Hepatocyte (in vitro differentiated cells): Measurements from ENCODE around the gene SFRP2. TPM values are rescaled to one million over a fixed set of nuclear protein-coding genes. Genes with fewer than 3 reads are reported as not detected.

ENCODE experiments used
- DNase-seq: peaks from one replicate; pipeline ENCODE4 v3.0.0-alpha.2; 2016; ENCODE audit warnings: low spot score
- H2AFZ ChIP-seq: fragments of 200-600 bp; sonication (generic); 2 replicates; pipeline ENCODE4 v1.6.0; 2016; ENCODE audit warnings: antibody characterized with exemption, mild to moderate bottlenecking
- H3K27ac ChIP-seq: fragments of 200-600 bp; sonication (generic); 2 replicates; pipeline ENCODE4 v1.5.1; 2016; ENCODE audit warnings: mild to moderate bottlenecking
- H3K27me3 ChIP-seq: fragments of 200-600 bp; sonication (generic); 2 replicates; pipeline ENCODE4 v1.6.1; 2016
- H3K36me3 ChIP-seq: fragments of 200-600 bp; sonication (generic); replicated peaks from 2 replicates; pipeline ENCODE4 v1.5.1; 2016; ENCODE audit warnings: low read depth; ENCODE audit not compliant: insufficient read depth
- H3K4me1 ChIP-seq: fragments of 200-600 bp; sonication (generic); 2 replicates; pipeline ENCODE4 v1.5.1; 2016; ENCODE audit warnings: mild to moderate bottlenecking, moderate library complexity; ENCODE audit not compliant: insufficient read depth
- H3K4me2 ChIP-seq: fragments of 200-600 bp; sonication (generic); 2 replicates; pipeline ENCODE4 v1.6.0; 2016
- H3K4me3 ChIP-seq: fragments of 200-600 bp; sonication (generic); 2 replicates; pipeline ENCODE4 v1.5.1; 2016; ENCODE audit warnings: mild to moderate bottlenecking
- H3K79me2 ChIP-seq: fragments of 200-600 bp; sonication (generic); 2 replicates; pipeline ENCODE4 v1.6.0; 2017; ENCODE audit warnings: mild to moderate bottlenecking
- H3K9me2 ChIP-seq: fragments of 200-600 bp; sonication (generic); replicated peaks from 2 replicates; pipeline ENCODE4 v1.6.0; 2017; ENCODE audit warnings: mild to moderate bottlenecking; ENCODE audit not compliant: insufficient read depth
- H3K9me3 ChIP-seq: fragments of 200-600 bp; sonication (generic); 2 replicates; pipeline ENCODE4 v1.5.1; 2016; ENCODE audit warnings: low read depth, mild to moderate bottlenecking
- H4K20me1 ChIP-seq: fragments of 200-600 bp; sonication (generic); 2 replicates; pipeline ENCODE4 v1.6.0; 2016; ENCODE audit warnings: mild to moderate bottlenecking; ENCODE audit not compliant: insufficient read depth, poor library complexity, severe bottlenecking
- CTCF ChIP-seq: fragments of 200-600 bp; sonication (generic); IDR thresholded peaks from 2 replicates; pipeline ENCODE4 v1.5.1; 2016; ENCODE audit warnings: antibody characterized with exemption, mild to moderate bottlenecking; ENCODE audit not compliant: poor library complexity
- EZH2 ChIP-seq: fragments of 200-600 bp; sonication (generic); IDR thresholded peaks from 2 replicates; pipeline ENCODE4 v1.6.1; 2016; ENCODE audit warnings: antibody characterized with exemption, mild to moderate bottlenecking, borderline replicate concordance
- EZH2phosphoT487 ChIP-seq: fragments of 200-600 bp; sonication (generic); IDR thresholded peaks from one replicate; pipeline ENCODE4 v1.6.1; 2018; ENCODE audit warnings: antibody characterized with exemption, mild to moderate bottlenecking, low read depth, moderate library complexity; ENCODE audit not compliant: unreplicated experiment, severe bottlenecking
- WGBS: methylation state at CpG from one replicate; pipeline ENCODE4 v1.1.6; 2016; ENCODE audit warnings: low lambda C conversion rate; ENCODE audit errors: missing lambda C conversion rate; 5-methylcytosine and 5-hydroxymethylcytosine counted together
- polyA plus RNA-seq: library from polyadenylated mRNA; unstranded; fragments of >200 nt; fragmentation: Nextera tagmentation; extraction: Ambion mirVana; gene quantifications from 2 replicates; pipeline ENCODE4 v1.2.1, GENCODE V29; 2016
- total RNA-seq: library from RNA; depleted of rRNA; stranded (reverse); fragments of >200 nt; gene quantifications from 2 replicates; pipeline ENCODE4 v1.2.3, GENCODE V29; 2014

The SFRP2 gene
- total and polyA plus RNA-seq, 2 experiments from 2014 or later: 15.0 to 42.8 TPM

- no peaks in the 10 kb centered on the region for H3K9me3 ChIP-seq
- H3K79me2 ChIP-seq: no peaks in the 10 kb centered on the region
- H3K36me3 ChIP-seq: no peaks in the 10 kb centered on the region
- no peaks in the 10 kb centered on the region for H4K20me1 ChIP-seq
- no peak for DNase-seq
- no peak for TF ChIP-seq EZH2
- no peak for TF ChIP-seq CTCF
- TF ChIP-seq EZH2phosphoT487: no peak
- 75% methylated on average over 2 of the region's 2 CpGs for WGBS
- no peak overlapping the region for H2AFZ ChIP-seq
- no peaks in the 10 kb centered on the region for H3K4me1 ChIP-seq
- no peaks in the 10 kb centered on the region for H3K9me2 ChIP-seq
- H3K4me3 ChIP-seq: no peak overlapping the region
- no peak overlapping the region for H3K4me2 ChIP-seq
- no peak overlapping the region for H3K27ac ChIP-seq
- H3K27me3 ChIP-seq: peaks cover 3% of the 10 kb centered on the region
Observed at GRCh38 chr4:153825691-153826090, 36.8 kb upstream of the SFRP2 start.

- Histone ChIP-seq H4K20me1 (no peaks in the 10 kb centered on the region), H3K79me2 (no peaks in the 10 kb centered on the region), H3K27ac (no peak overlapping the region), H2AFZ (no peak overlapping the region), H3K9me3 (no peaks in the 10 kb centered on the region), H3K9me2 (no peaks in the 10 kb centered on the region), H3K4me2 (no peak overlapping the region), H3K4me3 (no peak overlapping the region), H3K27me3 (no peaks in the 10 kb centered on the region), H3K36me3 (no peaks in the 10 kb centered on the region), H3K4me1 (no peaks in the 10 kb centered on the region)
- DNase-seq: no peak
- 76% methylated on average over 4 of the region's 4 CpGs for WGBS
- TF ChIP-seq EZH2 (no peak), CTCF (no peak), EZH2phosphoT487 (no peak)
Observed at GRCh38 chr4:153825126-153825525, 36.2 kb upstream of the SFRP2 start.

GRCh38 chr4:153824501-153824900, 35.6 kb upstream of the SFRP2 start:
- H3K79me2 ChIP-seq: no peaks in the 10 kb centered on the region
- no peaks in the 10 kb centered on the region for H3K36me3 ChIP-seq
- H3K4me2 ChIP-seq: no peak overlapping the region
- H3K27me3 ChIP-seq: no peaks in the 10 kb centered on the region
- H3K9me3 ChIP-seq: no peaks in the 10 kb centered on the region
- no peak overlapping the region for H2AFZ ChIP-seq
- no peak overlapping the region for H3K4me3 ChIP-seq
- no peaks in the 10 kb centered on the region for H3K9me2 ChIP-seq
- no peaks in the 10 kb centered on the region for H3K4me1 ChIP-seq
- TF ChIP-seq EZH2 (no peak), EZH2phosphoT487 (no peak), CTCF (no peak)
- no peak overlapping the region for H3K27ac ChIP-seq
- no peaks in the 10 kb centered on the region for H4K20me1 ChIP-seq
- DNase-seq: no peak

- no peak for DNase-seq
- no peak overlapping the region for H3K4me3 ChIP-seq
- H3K79me2 ChIP-seq: no peaks in the 10 kb centered on the region
- H3K4me2 ChIP-seq: no peak overlapping the region
- no peaks in the 10 kb centered on the region for H3K9me2 ChIP-seq
- WGBS: 94% methylated on average over 1 of the region's 1 CpG
- no peaks in the 10 kb centered on the region for H3K36me3 ChIP-seq
- no peak overlapping the region for H2AFZ ChIP-seq
- no peak overlapping the region for H3K27ac ChIP-seq
- TF ChIP-seq EZH2 (no peak), EZH2phosphoT487 (no peak), CTCF (no peak)
- H3K27me3 ChIP-seq: no peaks in the 10 kb centered on the region
- no peaks in the 10 kb centered on the region for H4K20me1 ChIP-seq
- H3K9me3 ChIP-seq: no peaks in the 10 kb centered on the region
- H3K4me1 ChIP-seq: no peaks in the 10 kb centered on the region
Observed at GRCh38 chr4:153823483-153823882, 34.6 kb upstream of the SFRP2 start.
